HG03521 (cell line): ENCODE measurements around the gene MAN2B2.

Source experiments
- ATAC-seq: cut with Tn5 transposase; IDR thresholded peaks from one replicate; pipeline ENCODE4 v1.9.1; 2021; ENCODE audit warnings: mild to moderate bottlenecking, moderate library complexity; ENCODE audit not compliant: unreplicated experiment

MAN2B2 gene

GRCh38 chr4:6546091-6546490 is 28.9 kb upstream of the MAN2B2 start:
- no peak for ATAC-seq

GRCh38 chr4:6546681-6547447 is 28.1 kb upstream of the MAN2B2 start:
- no peak for ATAC-seq

- ATAC-seq, result no peak
Observed at GRCh38 chr4:6548201-6548881, 26.6 kb upstream of the MAN2B2 start.

GRCh38 chr4:6548882-6549230 is 26.1 kb upstream of the MAN2B2 start:
- no peak for ATAC-seq

GRCh38 chr4:6549445-6549844 is 25.5 kb upstream of the MAN2B2 start:
- no peak for ATAC-seq

- no peak for ATAC-seq
Observed at GRCh38 chr4:6549890-6550620, 24.9 kb upstream of the MAN2B2 start.

- no peak for ATAC-seq
Observed at GRCh38 chr4:6550821-6551220, 24.2 kb upstream of the MAN2B2 start.

GRCh38 chr4:6551660-6552059 is 23.3 kb upstream of the MAN2B2 start:
- ATAC-seq, result no peak

GRCh38 chr4:6555519-6555918 is 19.5 kb upstream of the MAN2B2 start:
- ATAC-seq, result no peak

- ATAC-seq, result no peak
Observed at GRCh38 chr4:6556263-6556662, 18.7 kb upstream of the MAN2B2 start.

GRCh38 chr4:6557185-6557584 is 17.8 kb upstream of the MAN2B2 start:
- no peak for ATAC-seq

- no peak for ATAC-seq
Observed at GRCh38 chr4:6557856-6558255, 17.1 kb upstream of the MAN2B2 start.

GRCh38 chr4:6560416-6561172 is 14.4 kb upstream of the MAN2B2 start:
- no peak for ATAC-seq

GRCh38 chr4:6561173-6561516 is 13.8 kb upstream of the MAN2B2 start:
- ATAC-seq, result no peak

- ATAC-seq, result no peak
Observed at GRCh38 chr4:6561706-6562371, 13.2 kb upstream of the MAN2B2 start.

- ATAC-seq, result no peak
Observed at GRCh38 chr4:6562931-6563901, 11.8 kb upstream of the MAN2B2 start.

GRCh38 chr4:6563935-6564645 is 10.9 kb upstream of the MAN2B2 start:
- no peak for ATAC-seq

- no peak for ATAC-seq
Observed at GRCh38 chr4:6565691-6566390, 9.1 kb upstream of the MAN2B2 start.
